Measurements from ENCODE around the gene ZNF407.

ZNF407 gene

DNA sequence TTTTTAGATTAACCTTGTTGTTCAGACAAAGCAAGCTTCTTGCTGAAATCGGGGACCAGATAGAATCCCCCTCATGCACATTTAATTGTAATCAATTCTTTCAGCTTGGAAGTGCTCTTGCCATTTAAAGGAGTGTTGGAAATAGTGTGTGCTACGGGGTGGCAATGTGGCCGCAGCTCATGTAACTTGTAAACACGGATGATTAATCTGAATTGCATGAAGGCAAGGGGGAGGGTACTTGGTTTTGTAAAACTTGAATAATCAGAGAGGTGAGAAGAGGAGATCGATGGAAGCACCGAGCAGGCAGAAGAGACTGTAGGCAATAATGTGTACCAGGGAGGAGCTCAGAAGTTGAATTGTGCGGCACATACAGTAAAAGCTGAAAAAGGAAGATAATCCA, 337.8 kb downstream of the ZNF407 start (continued):
- TF ChIP-seq ZNF565 (CRISPR knock-in tag; conservative IDR thresholded peaks at IDR 0.05; ENCODE audit: low read depth) (no peak), OSR1 (CRISPR knock-in tag; IDR thresholded peaks at IDR 0.05) (no peak), PPARA (CRISPR knock-in tag; IDR thresholded peaks at IDR 0.05; ENCODE audit: borderline replicate concordance) (no peak), TOX (CRISPR knock-in tag; IDR thresholded peaks at IDR 0.05; ENCODE audit: borderline replicate concordance) (no peak)
- TF ChIP-seq, protein P1, sequence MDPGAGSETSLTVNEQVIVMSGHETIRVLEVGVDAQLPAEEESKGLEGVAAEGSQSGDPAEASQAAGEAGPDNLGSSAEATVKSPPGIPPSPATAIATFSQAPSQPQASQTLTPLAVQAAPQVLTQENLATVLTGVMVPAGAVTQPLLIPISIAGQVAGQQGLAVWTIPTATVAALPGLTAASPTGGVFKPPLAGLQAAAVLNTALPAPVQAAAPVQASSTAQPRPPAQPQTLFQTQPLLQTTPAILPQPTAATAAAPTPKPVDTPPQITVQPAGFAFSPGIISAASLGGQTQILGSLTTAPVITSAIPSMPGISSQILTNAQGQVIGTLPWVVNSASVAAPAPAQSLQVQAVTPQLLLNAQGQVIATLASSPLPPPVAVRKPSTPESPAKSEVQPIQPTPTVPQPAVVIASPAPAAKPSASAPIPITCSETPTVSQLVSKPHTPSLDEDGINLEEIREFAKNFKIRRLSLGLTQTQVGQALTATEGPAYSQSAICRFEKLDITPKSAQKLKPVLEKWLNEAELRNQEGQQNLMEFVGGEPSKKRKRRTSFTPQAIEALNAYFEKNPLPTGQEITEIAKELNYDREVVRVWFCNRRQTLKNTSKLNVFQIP (CRISPR knock-in tag; IDR thresholded peaks at IDR 0.05; ENCODE audit: borderline replicate concordance, low read depth), result no peak

DNA sequence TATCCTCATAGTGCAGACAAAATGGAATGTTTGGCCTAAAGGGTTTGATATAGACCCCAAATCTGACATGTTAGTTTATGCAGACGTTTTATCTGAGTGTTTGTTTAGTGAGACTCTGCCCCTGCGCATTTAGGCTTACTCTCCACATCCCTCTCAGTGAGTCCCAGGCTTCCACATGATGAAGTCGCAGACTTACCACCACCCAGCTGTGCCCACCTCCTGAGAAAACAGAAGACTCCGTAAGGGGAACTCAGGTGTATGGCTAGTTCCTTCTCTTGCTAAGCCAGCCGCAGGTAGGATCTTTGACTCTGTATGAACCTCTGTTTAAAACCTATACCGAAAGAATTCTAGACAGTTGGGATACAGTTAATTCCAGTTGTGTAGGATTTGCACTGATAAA, 338.7 kb downstream of the ZNF407 start:
- no peak for TF ChIP-seq ISL1 (CRISPR knock-in tag; IDR thresholded peaks at IDR 0.05)
- no peak for TF ChIP-seq RARB (CRISPR knock-in tag; IDR thresholded peaks at IDR 0.05)
- TF ChIP-seq, protein P1 (CRISPR knock-in tag; IDR thresholded peaks at IDR 0.05; ENCODE audit: borderline replicate concordance, low read depth), result no peak
- no peak for TF ChIP-seq ZC3H10 (CRISPR knock-in tag; IDR thresholded peaks at IDR 0.05)
- no peak for TF ChIP-seq GLIS3 (CRISPR knock-in tag; IDR thresholded peaks at IDR 0.05)
- ATAC-seq, result no peak

DNA sequence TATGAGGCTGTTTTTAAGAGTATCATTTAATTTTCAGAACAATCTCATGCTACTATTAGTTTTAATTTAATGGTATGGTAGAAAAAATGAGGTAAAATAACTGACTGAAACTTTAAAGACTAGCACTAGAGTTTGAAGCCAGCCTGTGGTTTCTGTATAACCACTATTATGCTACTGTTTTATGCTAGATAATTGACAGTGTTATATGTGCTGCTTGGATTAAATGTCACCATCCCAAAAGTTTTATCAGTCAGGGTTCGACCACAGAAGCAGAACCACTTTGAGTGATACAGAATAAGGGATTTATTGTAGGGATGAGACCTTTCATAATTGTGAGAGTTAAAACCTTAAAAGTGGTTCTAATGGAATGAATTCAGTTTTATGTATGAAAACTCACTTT, 339.6 kb downstream of the ZNF407 start:
- no peak for TF ChIP-seq GLIS3 (CRISPR knock-in tag; IDR thresholded peaks at IDR 0.05)
- ATAC-seq, result no peak

DNA sequence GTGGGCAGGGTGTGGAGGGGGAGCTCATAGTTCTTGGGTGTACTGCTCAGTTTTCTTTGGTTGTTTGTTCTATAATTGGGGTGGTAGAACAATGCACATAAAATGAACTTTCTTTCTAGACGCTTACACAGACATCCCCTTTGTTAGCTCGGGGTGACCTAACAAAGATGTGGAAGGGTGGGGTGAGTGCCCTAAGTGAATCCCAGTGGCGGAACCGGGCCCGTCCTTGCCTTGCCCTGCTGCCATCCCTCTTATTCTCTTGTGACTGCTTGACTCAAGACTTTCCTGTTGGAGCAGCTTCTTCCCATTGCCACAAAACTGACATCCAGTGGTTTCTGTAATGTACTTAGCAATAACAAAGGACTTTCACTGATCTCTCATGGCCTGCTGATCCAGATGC, 343.2 kb downstream of the ZNF407 start:
- ATAC-seq, result no peak
- TF ChIP-seq PPARA (CRISPR knock-in tag; IDR thresholded peaks at IDR 0.05; ENCODE audit: borderline replicate concordance), result no peak
- no peak for TF ChIP-seq SNAI2 (CRISPR knock-in tag; IDR thresholded peaks at IDR 0.05)
- no peak for TF ChIP-seq CSDC2 (CRISPR knock-in tag; IDR thresholded peaks at IDR 0.05)
- TF ChIP-seq, protein P2, sequence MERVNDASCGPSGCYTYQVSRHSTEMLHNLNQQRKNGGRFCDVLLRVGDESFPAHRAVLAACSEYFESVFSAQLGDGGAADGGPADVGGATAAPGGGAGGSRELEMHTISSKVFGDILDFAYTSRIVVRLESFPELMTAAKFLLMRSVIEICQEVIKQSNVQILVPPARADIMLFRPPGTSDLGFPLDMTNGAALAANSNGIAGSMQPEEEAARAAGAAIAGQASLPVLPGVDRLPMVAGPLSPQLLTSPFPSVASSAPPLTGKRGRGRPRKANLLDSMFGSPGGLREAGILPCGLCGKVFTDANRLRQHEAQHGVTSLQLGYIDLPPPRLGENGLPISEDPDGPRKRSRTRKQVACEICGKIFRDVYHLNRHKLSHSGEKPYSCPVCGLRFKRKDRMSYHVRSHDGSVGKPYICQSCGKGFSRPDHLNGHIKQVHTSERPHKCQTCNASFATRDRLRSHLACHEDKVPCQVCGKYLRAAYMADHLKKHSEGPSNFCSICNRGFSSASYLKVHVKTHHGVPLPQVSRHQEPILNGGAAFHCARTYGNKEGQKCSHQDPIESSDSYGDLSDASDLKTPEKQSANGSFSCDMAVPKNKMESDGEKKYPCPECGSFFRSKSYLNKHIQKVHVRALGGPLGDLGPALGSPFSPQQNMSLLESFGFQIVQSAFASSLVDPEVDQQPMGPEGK (CRISPR knock-in tag; IDR thresholded peaks at IDR 0.05; ENCODE audit: borderline replicate concordance), result no peak
- TF ChIP-seq ZC3H10 (CRISPR knock-in tag; IDR thresholded peaks at IDR 0.05), result no peak
- TF ChIP-seq ZFP3 (CRISPR knock-in tag; IDR thresholded peaks at IDR 0.05), result no peak
- TF ChIP-seq, protein P3, sequence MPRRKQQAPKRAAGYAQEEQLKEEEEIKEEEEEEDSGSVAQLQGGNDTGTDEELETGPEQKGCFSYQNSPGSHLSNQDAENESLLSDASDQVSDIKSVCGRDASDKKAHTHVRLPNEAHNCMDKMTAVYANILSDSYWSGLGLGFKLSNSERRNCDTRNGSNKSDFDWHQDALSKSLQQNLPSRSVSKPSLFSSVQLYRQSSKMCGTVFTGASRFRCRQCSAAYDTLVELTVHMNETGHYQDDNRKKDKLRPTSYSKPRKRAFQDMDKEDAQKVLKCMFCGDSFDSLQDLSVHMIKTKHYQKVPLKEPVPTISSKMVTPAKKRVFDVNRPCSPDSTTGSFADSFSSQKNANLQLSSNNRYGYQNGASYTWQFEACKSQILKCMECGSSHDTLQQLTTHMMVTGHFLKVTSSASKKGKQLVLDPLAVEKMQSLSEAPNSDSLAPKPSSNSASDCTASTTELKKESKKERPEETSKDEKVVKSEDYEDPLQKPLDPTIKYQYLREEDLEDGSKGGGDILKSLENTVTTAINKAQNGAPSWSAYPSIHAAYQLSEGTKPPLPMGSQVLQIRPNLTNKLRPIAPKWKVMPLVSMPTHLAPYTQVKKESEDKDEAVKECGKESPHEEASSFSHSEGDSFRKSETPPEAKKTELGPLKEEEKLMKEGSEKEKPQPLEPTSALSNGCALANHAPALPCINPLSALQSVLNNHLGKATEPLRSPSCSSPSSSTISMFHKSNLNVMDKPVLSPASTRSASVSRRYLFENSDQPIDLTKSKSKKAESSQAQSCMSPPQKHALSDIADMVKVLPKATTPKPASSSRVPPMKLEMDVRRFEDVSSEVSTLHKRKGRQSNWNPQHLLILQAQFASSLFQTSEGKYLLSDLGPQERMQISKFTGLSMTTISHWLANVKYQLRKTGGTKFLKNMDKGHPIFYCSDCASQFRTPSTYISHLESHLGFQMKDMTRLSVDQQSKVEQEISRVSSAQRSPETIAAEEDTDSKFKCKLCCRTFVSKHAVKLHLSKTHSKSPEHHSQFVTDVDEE (CRISPR knock-in tag; IDR thresholded peaks at IDR 0.05), result no peak
- TF ChIP-seq, protein P1 (CRISPR knock-in tag; IDR thresholded peaks at IDR 0.05; ENCODE audit: borderline replicate concordance, low read depth), result no peak
- TF ChIP-seq ARNTL (CRISPR knock-in tag; IDR thresholded peaks at IDR 0.05; ENCODE audit: borderline replicate concordance, low read depth), result no peak
- TF ChIP-seq ZNF8 (CRISPR knock-in tag; IDR thresholded peaks at IDR 0.05), result no peak
- TF ChIP-seq ZNF70 (CRISPR knock-in tag; IDR thresholded peaks at IDR 0.05), result no peak
- TF ChIP-seq ESRRG (CRISPR knock-in tag; IDR thresholded peaks at IDR 0.05), result no peak
